Measurements from ENCODE around the gene STX10.
A peak's percentile ranks its signal among the peaks of the same experiment; 100 is the strongest.
"Not testable (repeated sequence)": the region's sequence is repeated elsewhere in the genome, so short reads cannot be mapped to it uniquely, and the experiment has no call there.

The STX10 gene

GRCh38 chr19:13172346-13173138 is 22.4 kb upstream of the STX10 start:
- H3K4me1 Mint-ChIP-seq = peaks cover 66% of the 10 kb centered on the region
- H3K27me3 Mint-ChIP-seq = no peaks in the 10 kb centered on the region
- H3K27ac Mint-ChIP-seq = peak overlapping the region; percentile 98
- no peaks in the 10 kb centered on the region for H3K9me3 Mint-ChIP-seq
- H3K36me3 Mint-ChIP-seq = no peaks in the 10 kb centered on the region
- H3K4me3 Mint-ChIP-seq = peak overlapping the region; percentile 85

DNA sequence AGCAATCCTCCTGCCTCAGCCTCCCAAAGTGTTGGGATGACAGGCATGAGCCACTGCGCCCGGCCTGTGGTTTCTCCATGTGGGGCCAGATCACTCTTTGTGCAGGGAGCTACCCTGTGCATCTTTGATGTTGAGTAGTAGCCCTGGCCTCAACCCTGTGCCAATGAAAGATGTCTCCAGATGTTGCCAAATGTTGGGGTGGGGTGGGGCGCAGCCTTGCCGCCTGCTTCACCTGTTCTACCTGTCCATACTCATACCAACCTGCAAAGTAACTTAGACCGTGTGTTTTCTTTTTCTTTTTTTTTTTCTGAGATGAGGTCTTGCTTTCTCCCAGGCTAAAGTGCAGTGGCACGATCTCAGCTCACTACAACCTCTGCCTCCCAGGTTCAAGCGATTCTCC is 21.0 kb upstream of the STX10 start:
- peak overlapping the region; percentile 98 for H3K27ac Mint-ChIP-seq
- peaks cover 72% of the 10 kb centered on the region for H3K4me1 Mint-ChIP-seq
- no peaks in the 10 kb centered on the region for H3K9me3 Mint-ChIP-seq
- H3K36me3 Mint-ChIP-seq = no peaks in the 10 kb centered on the region
- H3K27me3 Mint-ChIP-seq = no peaks in the 10 kb centered on the region
- peak overlapping the region; percentile 43 for H3K4me3 Mint-ChIP-seq

GRCh38 chr19:13169769-13170168 is 19.6 kb upstream of the STX10 start:
- Mint-ChIP-seq H3K4me3 (no peak overlapping the region), H3K27me3 (no peaks in the 10 kb centered on the region), H3K9me3 (no peaks in the 10 kb centered on the region), H3K27ac (peak overlapping the region; percentile 90), H3K4me1 (peaks cover 78% of the 10 kb centered on the region), H3K36me3 (no peaks in the 10 kb centered on the region)

GRCh38 chr19:13166151-13166550 is 16.0 kb upstream of the STX10 start:
- H3K4me3 Mint-ChIP-seq, H3K9me3 Mint-ChIP-seq, H3K36me3 Mint-ChIP-seq, H3K27me3 Mint-ChIP-seq: not testable (repeated sequence)
- Mint-ChIP-seq H3K27ac (peak overlapping the region; percentile 12), H3K4me1 (peaks cover 72% of the 10 kb centered on the region)

GRCh38 chr19:13165162-13165997 is 15.2 kb upstream of the STX10 start:
- H3K9me3 Mint-ChIP-seq = no peaks in the 10 kb centered on the region
- H3K4me1 Mint-ChIP-seq = peaks cover 73% of the 10 kb centered on the region
- no peaks in the 10 kb centered on the region for H3K36me3 Mint-ChIP-seq
- peak overlapping the region; percentile 12 for H3K27ac Mint-ChIP-seq
- H3K4me3 Mint-ChIP-seq = no peak overlapping the region
- H3K27me3 Mint-ChIP-seq = no peaks in the 10 kb centered on the region

GRCh38 chr19:13164343-13165161 is 14.4 kb upstream of the STX10 start:
- Mint-ChIP-seq H3K4me1 (peaks cover 70% of the 10 kb centered on the region), H3K27ac (peak overlapping the region; percentile 81), H3K27me3 (no peaks in the 10 kb centered on the region), H3K9me3 (no peaks in the 10 kb centered on the region), H3K4me3 (peak overlapping the region; percentile 73), H3K36me3 (no peaks in the 10 kb centered on the region)

DNA sequence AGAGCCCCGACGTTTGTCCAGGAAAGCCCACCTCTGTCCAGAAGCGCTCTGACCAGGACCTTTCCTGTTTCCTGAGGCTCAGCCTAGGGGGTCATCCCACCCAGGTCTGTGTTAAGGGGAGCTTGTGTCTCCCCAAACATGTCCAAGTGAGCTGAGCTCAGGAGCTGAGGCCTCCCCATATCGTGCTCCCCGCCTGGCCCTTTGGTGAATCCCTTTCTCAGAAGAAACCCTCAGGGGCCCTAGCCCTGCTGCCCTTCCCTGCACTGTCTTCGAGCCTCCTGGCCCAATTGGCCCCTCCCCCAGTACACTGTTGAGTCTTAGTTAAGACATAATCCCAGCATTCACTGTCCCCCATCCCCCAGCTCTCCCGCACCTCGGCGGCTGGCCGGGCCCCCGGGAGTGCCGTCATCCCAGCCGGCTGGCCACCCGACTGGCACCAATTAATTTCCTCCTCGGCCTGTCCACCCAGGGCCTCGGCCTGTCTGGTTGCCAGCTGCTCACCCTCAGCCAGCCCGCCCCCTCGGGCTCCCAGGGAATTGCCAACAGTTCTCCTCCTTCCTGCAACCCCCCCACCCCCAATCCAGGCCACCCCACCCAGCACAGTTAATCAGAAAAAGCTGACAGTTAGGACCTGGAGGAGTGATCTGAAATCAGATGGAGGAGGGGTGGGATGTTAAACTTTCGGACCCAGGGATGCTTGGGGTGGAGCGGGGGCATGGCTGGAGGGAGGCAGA is 13.6 kb upstream of the STX10 start:
- Mint-ChIP-seq H3K4me1 (peaks cover 62% of the 10 kb centered on the region), H3K4me3 (peak overlapping the region; percentile 80), H3K27ac (peak overlapping the region; percentile 84), H3K9me3 (no peaks in the 10 kb centered on the region), H3K27me3 (no peaks in the 10 kb centered on the region), H3K36me3 (no peaks in the 10 kb centered on the region)

GRCh38 chr19:13162724-13163608 is 12.8 kb upstream of the STX10 start:
- Mint-ChIP-seq H3K27me3 (no peaks in the 10 kb centered on the region), H3K9me3 (no peaks in the 10 kb centered on the region), H3K27ac (peak overlapping the region; percentile 84), H3K4me3 (peak overlapping the region; percentile 80), H3K36me3 (no peaks in the 10 kb centered on the region), H3K4me1 (peaks cover 68% of the 10 kb centered on the region)

DNA sequence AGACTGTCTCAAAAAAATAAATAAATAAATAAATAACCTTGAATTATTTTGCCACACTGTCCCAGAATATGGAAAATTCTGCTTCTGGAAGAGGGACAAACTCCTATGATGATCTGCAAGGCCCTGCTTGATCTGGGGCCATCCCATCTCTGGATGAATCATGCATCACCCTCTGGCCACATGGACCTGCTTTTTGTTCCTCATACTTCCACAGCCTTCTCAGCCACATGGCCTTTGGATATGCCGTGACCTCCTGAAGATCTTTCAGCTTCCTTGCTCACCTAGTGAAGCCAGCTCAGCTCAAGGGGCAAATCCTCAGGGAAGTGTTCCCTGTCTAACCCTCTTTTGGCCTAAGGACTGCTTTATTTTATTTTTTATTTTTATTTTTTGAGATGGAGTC is 10.4 kb upstream of the STX10 start:
- Mint-ChIP-seq H3K4me1 (peaks cover 71% of the 10 kb centered on the region), H3K4me3 (no peak overlapping the region), H3K36me3 (no peaks in the 10 kb centered on the region), H3K9me3 (no peaks in the 10 kb centered on the region), H3K27ac (peak overlapping the region; percentile 70), H3K27me3 (no peaks in the 10 kb centered on the region)

DNA sequence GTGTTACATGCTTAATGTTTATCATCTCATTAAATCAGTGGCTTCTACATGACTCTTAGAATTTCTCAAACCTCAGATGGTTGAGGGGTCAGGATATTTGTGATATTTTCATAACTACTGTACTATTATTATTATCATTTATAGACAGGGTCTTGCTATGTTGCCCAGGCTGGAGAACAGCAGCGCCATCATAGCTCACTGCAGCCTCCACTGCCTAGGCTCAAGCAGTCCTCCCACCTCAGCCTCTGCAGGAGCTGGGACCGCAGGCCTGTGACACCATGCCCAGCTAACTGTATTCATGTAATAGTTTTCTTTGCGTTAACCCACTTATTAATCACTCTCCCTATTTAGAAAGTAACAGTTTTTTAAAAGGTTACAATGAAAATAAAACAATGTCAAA is 9.5 kb upstream of the STX10 start:
- no peaks in the 10 kb centered on the region for H3K36me3 Mint-ChIP-seq
- no peaks in the 10 kb centered on the region for H3K9me3 Mint-ChIP-seq
- peaks cover 69% of the 10 kb centered on the region for H3K4me1 Mint-ChIP-seq
- H3K27ac Mint-ChIP-seq = peak overlapping the region; percentile 93
- no peaks in the 10 kb centered on the region for H3K27me3 Mint-ChIP-seq
- no peak overlapping the region for H3K4me3 Mint-ChIP-seq

GRCh38 chr19:13155472-13156359 is 5.5 kb upstream of the STX10 start:
- Mint-ChIP-seq H3K4me3 (peak overlapping the region; percentile 98), H3K9me3 (no peaks in the 10 kb centered on the region), H3K36me3 (peaks cover 8% of the 10 kb centered on the region), H3K27me3 (no peaks in the 10 kb centered on the region), H3K27ac (peak overlapping the region; percentile 98), H3K4me1 (peaks cover 45% of the 10 kb centered on the region)

DNA sequence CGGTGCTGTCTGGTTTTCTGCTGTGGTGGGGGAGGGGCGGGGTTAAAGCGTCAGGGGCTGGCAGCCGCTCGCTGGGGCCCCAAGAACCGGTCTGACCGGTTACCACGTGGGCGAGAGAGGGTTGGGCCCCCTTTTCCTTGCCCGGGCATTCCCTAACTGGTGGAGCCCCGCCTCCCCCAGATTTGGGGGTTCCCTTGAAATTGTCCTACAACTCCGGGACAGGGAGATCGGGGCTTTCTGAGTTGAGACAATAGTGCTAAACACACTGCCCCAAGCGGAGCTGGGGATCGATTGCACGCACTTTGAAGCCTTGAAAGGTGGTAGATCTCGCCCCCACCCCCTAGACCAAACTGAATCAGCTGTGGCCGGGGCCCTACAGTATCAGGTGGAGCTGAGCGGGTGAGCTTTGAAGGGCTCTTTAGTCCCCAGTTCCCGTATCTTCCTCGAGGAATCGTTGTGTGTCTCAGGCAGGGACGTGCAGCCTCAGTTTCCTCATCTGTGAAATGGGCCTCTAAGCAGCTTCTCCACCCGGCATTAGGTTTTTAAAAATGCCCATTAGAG is 4.8 kb upstream of the STX10 start:
- H3K27ac Mint-ChIP-seq = peak overlapping the region; percentile 98
- H3K4me1 Mint-ChIP-seq = peaks cover 40% of the 10 kb centered on the region
- H3K9me3 Mint-ChIP-seq = no peaks in the 10 kb centered on the region
- H3K4me3 Mint-ChIP-seq = peak overlapping the region; percentile 98
- H3K36me3 Mint-ChIP-seq = peaks cover 8% of the 10 kb centered on the region
- no peaks in the 10 kb centered on the region for H3K27me3 Mint-ChIP-seq

DNA sequence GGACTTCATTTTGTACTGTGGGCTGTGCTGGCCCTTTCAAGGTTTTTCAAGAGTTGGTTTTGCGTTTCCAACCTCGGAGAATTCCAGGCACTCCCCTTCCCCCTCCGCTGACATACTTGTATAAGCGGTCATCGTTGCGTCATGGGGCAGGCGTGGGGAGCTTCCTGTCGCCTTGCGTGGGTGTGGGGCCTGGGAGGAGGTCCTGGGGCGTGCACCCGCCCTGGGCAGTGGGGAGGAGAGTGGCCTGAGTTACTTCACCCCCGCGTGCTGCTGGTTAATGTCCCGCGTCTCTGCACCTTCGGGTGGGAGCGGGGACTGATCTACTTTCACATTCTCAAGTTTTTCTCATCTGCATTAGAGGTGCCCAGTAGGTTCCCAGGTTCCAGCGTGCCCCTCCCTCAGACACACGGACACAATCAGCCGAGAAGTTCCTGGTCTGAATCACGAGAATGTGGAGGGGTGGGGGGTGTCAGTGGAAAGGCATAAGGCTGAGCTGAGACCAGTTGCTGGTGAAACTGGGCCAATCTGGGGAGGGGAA is 4.1 kb upstream of the STX10 start:
- H3K4me1 Mint-ChIP-seq = peaks cover 40% of the 10 kb centered on the region
- H3K36me3 Mint-ChIP-seq = peaks cover 8% of the 10 kb centered on the region

More for the DNA sequence above, 4.1 kb upstream of the STX10 start:
- H3K4me3 Mint-ChIP-seq = peak overlapping the region; percentile 98
- H3K9me3 Mint-ChIP-seq = no peaks in the 10 kb centered on the region
- no peaks in the 10 kb centered on the region for H3K27me3 Mint-ChIP-seq
- peak overlapping the region; percentile 98 for H3K27ac Mint-ChIP-seq
